ENCODE data around the gene WDR91.

Gene WDR91

GRCh38 chr7:135193615-135194081 lies 17.7 kb downstream of the WDR91 start:
- H3K4me3 ChIP-seq (ENCODE audit: low read depth, low read length) = no peak overlapping the region
- TF ChIP-seq CTCF (IDR thresholded peaks at IDR 0.05; ENCODE audit: control insufficient read depth, extremely low read depth, insufficient read depth) = no peak
- no peak for DNase-seq (ENCODE audit: low read depth)

DNA sequence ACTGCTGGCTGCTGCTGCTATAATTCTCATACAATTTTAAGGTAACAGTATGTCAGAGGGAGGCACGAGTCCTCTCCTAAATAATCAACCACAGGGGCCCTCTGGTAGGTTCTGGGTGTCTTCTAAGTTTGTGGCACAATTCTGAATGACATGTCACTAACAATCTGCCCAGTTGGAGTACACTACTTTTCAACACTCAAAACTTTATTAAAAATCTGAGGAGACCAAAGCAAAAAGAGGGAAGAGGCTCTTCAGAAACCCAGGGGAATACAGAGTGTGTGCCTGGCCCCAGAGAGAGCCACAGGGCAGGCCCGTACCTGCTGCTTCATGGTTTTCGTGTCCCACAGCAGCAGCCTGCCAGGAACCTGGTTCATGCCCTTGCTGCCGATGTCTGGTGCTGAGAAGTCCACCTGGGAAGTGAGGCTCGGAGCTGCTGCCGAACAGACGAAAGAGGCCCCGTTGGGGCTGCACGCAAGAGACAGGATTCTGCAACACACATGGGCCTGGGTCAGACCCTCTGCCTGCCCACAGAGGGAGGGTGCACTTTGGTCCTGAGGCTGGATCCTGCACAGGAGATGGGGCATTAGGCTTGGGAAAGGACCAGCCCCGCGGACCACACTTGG lies 18.3 kb downstream of the WDR91 start:
- H3K4me3 ChIP-seq (ENCODE audit: low read depth, low read length) = no peak overlapping the region
- no peak for DNase-seq (ENCODE audit: low read depth)
- TF ChIP-seq CTCF (IDR thresholded peaks at IDR 0.05; ENCODE audit: control insufficient read depth, extremely low read depth, insufficient read depth) = no peak

DNA sequence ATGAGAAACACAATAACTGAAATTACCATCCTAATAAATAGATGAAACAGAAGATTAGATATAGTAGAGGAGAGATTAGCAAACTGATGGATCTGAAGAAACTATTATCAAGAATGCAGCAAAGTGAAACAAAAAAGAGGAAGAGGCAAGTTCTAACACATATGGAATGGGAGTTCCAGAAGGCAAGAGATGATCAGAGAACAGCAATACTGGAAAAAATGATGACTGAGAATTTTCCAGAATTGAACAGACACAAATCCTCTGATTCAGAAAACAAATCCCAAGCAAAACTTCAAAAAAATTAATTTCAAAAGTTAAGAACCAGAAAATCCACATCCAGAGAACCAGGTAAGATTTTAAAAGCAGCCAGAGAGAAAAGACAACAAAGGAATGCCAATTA lies 20.6 kb downstream of the WDR91 start:
- H3K4me3 ChIP-seq (ENCODE audit: low read depth, low read length) = no peak overlapping the region
- no peak for DNase-seq (ENCODE audit: low read depth)
- TF ChIP-seq CTCF (IDR thresholded peaks at IDR 0.05; ENCODE audit: control insufficient read depth, extremely low read depth, insufficient read depth) = no peak

DNA sequence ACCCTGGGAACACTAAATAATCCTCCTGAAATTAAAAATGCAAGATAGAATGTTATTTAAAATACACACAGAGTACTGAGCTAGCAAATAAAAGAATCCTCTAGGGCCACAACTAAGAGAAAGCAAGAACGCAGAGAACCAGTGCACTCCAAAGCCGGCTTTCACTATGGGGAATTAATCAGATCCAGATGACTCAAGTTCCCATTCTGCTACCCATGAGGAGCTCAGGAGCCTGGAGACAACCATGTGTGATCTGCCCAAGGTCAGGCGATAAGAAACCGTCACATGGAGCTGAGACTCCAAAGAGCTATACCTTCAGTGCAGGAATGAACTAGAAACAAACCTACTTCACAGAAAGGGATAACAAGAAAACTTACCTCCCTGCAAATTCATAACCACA lies 21.4 kb downstream of the WDR91 start:
- DNase-seq (ENCODE audit: low read depth) = no peak
- no peak for TF ChIP-seq CTCF (IDR thresholded peaks at IDR 0.05; ENCODE audit: control insufficient read depth, extremely low read depth, insufficient read depth)
- no peak overlapping the region for H3K4me3 ChIP-seq (ENCODE audit: low read depth, low read length)

- DNase-seq (ENCODE audit: low read depth) = no peak
- TF ChIP-seq CTCF (IDR thresholded peaks at IDR 0.05; ENCODE audit: control insufficient read depth, extremely low read depth, insufficient read depth) = no peak
- no peak overlapping the region for H3K4me3 ChIP-seq (ENCODE audit: low read depth, low read length)
These were observed 22.1 kb downstream of the WDR91 start for GRCh38 chr7:135189221-135189662.

- TF ChIP-seq CTCF (IDR thresholded peaks at IDR 0.05; ENCODE audit: control insufficient read depth, extremely low read depth, insufficient read depth) = no peak
- DNase-seq (ENCODE audit: low read depth) = no peak
- no peak overlapping the region for H3K4me3 ChIP-seq (ENCODE audit: low read depth, low read length)
These were observed 22.9 kb downstream of the WDR91 start for GRCh38 chr7:135188298-135188984.
